ENCODE results near the gene RASGRP3.

The RASGRP3 gene

GRCh38 chr2:33509908-33510585, 33.6 kb downstream of the RASGRP3 start:
- H3K79me2 ChIP-seq (ENCODE audit: insufficient read depth, low read depth) = no peaks in the 10 kb centered on the region
- H4K20me1 ChIP-seq (ENCODE audit: insufficient read depth) = no peaks in the 10 kb centered on the region
- H3K36me3 ChIP-seq (ENCODE audit: insufficient read depth) = no peaks in the 10 kb centered on the region
- no peak for TF ChIP-seq CTCF (conservative IDR thresholded peaks at IDR 0.05; ENCODE audit: low read depth, low read length)
- no peak overlapping the region for H3K27ac ChIP-seq
- no peak overlapping the region for H3K4me2 ChIP-seq
- H3K9ac ChIP-seq = no peak overlapping the region
- H2AFZ ChIP-seq (ENCODE audit: low read depth) = no peak overlapping the region
- no peak overlapping the region for H3K4me3 ChIP-seq (IDR thresholded peaks at IDR 0.05; ENCODE audit: insufficient read depth, low read depth, low read length)
- H3K27me3 ChIP-seq (ENCODE audit: insufficient read depth, low read depth) = no peaks in the 10 kb centered on the region
- H3K4me1 ChIP-seq (ENCODE audit: low read depth, poor library complexity, severe bottlenecking) = peaks cover 31% of the 10 kb centered on the region

- Histone ChIP-seq H3K9ac (no peak overlapping the region), H3K4me1 (ENCODE audit: low read depth, poor library complexity, severe bottlenecking) (peaks cover 30% of the 10 kb centered on the region), H3K4me2 (no peak overlapping the region), H3K27me3 (ENCODE audit: insufficient read depth, low read depth) (no peaks in the 10 kb centered on the region), H3K27ac (no peak overlapping the region), H4K20me1 (ENCODE audit: insufficient read depth) (no peaks in the 10 kb centered on the region), H3K4me3 (IDR thresholded peaks at IDR 0.05; ENCODE audit: insufficient read depth, low read depth, low read length) (no peak overlapping the region), H3K79me2 (ENCODE audit: insufficient read depth, low read depth) (no peaks in the 10 kb centered on the region), H3K36me3 (ENCODE audit: insufficient read depth) (no peaks in the 10 kb centered on the region), H2AFZ (ENCODE audit: low read depth) (no peak overlapping the region)
- TF ChIP-seq CTCF (conservative IDR thresholded peaks at IDR 0.05; ENCODE audit: low read depth, low read length) = no peak
Measured at GRCh38 chr2:33510586-33510968, 34.1 kb downstream of the RASGRP3 start.

- no peak for TF ChIP-seq CTCF (conservative IDR thresholded peaks at IDR 0.05; ENCODE audit: low read depth, low read length)
- Histone ChIP-seq H3K4me3 (IDR thresholded peaks at IDR 0.05; ENCODE audit: insufficient read depth, low read depth, low read length) (no peak overlapping the region), H3K9ac (no peak overlapping the region), H3K27me3 (ENCODE audit: insufficient read depth, low read depth) (no peaks in the 10 kb centered on the region), H3K4me2 (no peak overlapping the region), H3K4me1 (ENCODE audit: low read depth, poor library complexity, severe bottlenecking) (peaks cover 24% of the 10 kb centered on the region), H3K36me3 (ENCODE audit: insufficient read depth) (no peaks in the 10 kb centered on the region), H3K79me2 (ENCODE audit: insufficient read depth, low read depth) (no peaks in the 10 kb centered on the region), H2AFZ (ENCODE audit: low read depth) (no peak overlapping the region), H3K27ac (no peak overlapping the region), H4K20me1 (ENCODE audit: insufficient read depth) (no peaks in the 10 kb centered on the region)
Measured at GRCh38 chr2:33511141-33511540, 34.7 kb downstream of the RASGRP3 start.

- H3K79me2 ChIP-seq (ENCODE audit: insufficient read depth, low read depth) = no peaks in the 10 kb centered on the region
- H3K27ac ChIP-seq = no peak overlapping the region
- H3K9ac ChIP-seq = no peak overlapping the region
Measured at GRCh38 chr2:33512112-33512511, 35.7 kb downstream of the RASGRP3 start.

More at GRCh38 chr2:33512112-33512511, 35.7 kb downstream of the RASGRP3 start:
- H2AFZ ChIP-seq (ENCODE audit: low read depth) = no peak overlapping the region
- H4K20me1 ChIP-seq (ENCODE audit: insufficient read depth) = no peaks in the 10 kb centered on the region
- H3K4me3 ChIP-seq (IDR thresholded peaks at IDR 0.05; ENCODE audit: insufficient read depth, low read depth, low read length) = no peak overlapping the region
- H3K36me3 ChIP-seq (ENCODE audit: insufficient read depth) = no peaks in the 10 kb centered on the region
- peaks cover 24% of the 10 kb centered on the region for H3K4me1 ChIP-seq (ENCODE audit: low read depth, poor library complexity, severe bottlenecking)
- no peak for TF ChIP-seq CTCF (conservative IDR thresholded peaks at IDR 0.05; ENCODE audit: low read depth, low read length)
- no peaks in the 10 kb centered on the region for H3K27me3 ChIP-seq (ENCODE audit: insufficient read depth, low read depth)
- H3K4me2 ChIP-seq = no peak overlapping the region

All from KMS-11 (cell line).